Lower lobe of right lung (tissue), 2 donors: Measurements from ENCODE around the gene KCNT2. TPM values are rescaled to one million over a fixed set of nuclear protein-coding genes. Genes with fewer than 3 reads are reported as not detected.
"Not testable (repeated sequence)": the region's sequence is repeated elsewhere in the genome, so short reads cannot be mapped to it uniquely, and the experiment has no call there.

Experiments used
- ATAC-seq, 2 donors: fragments of 200-7000 bp; cut with Tn5 transposase; one replicate each; pipeline ENCODE4 v1.9.1; 2020 to 2022; ENCODE audit warnings: mild to moderate bottlenecking in 2 of 2, moderate library complexity in 2 of 2
- DNase-seq: peaks from one replicate; pipeline ENCODE4 v3.0.0-alpha.2; 2020
- H3K27ac ChIP-seq: fragments of 200-600 bp; one replicate; pipeline ENCODE4 v1.8.0; 2022
- H3K27me3 ChIP-seq: fragments of 200-600 bp; one replicate; pipeline ENCODE4 v1.8.0; 2022; ENCODE audit warnings: low read depth
- H3K36me3 ChIP-seq: fragments of 200-600 bp; one replicate; pipeline ENCODE4 v1.8.0; 2022; ENCODE audit warnings: mild to moderate bottlenecking
- H3K4me1 ChIP-seq: fragments of 200-600 bp; one replicate; pipeline ENCODE4 v1.8.0; 2022
- H3K4me3 ChIP-seq: fragments of 200-600 bp; one replicate; pipeline ENCODE4 v1.8.0; 2022; ENCODE audit warnings: mild to moderate bottlenecking
- H3K9me3 ChIP-seq: fragments of 200-600 bp; one replicate; pipeline ENCODE4 v1.8.0; 2022
- CTCF ChIP-seq: fragments of 200-600 bp; IDR thresholded peaks from one replicate; pipeline ENCODE4 v1.8.0; 2022; ENCODE audit warnings: antibody characterized with exemption, mild to moderate bottlenecking
- intact Hi-C: fragments of 100-400 bp; cut with DNase I; formaldehyde crosslinking; loops from one replicate; pipeline ENCODE4 v1.11.0; 2022
- total RNA-seq: library from RNA; stranded (reverse); fragmentation: NEBNext Ultra II Directional; extraction: Animal tissue kit (Norgen Biotek cat#: 25700); gene quantifications from one replicate; pipeline ENCODE4 v1.2.1, GENCODE V29; 2021
- donor health status: DM: no; HTN: yes; CAD: no; lungs with severe emphysema.

Gene KCNT2
- total RNA-seq, 1 donor from 2014 or later = 3.7 TPM

GRCh38 chr1:196651079-196651478 is 42.8 kb upstream of the KCNT2 start:
- H3K4me3 ChIP-seq = peak overlapping the region; percentile 35
- no peaks in the 10 kb centered on the region for H3K9me3 ChIP-seq
- DNase-seq (no peak), ATAC-seq (no peak)
- H3K4me1 ChIP-seq = no peaks in the 10 kb centered on the region
- H3K27me3 ChIP-seq = no peaks in the 10 kb centered on the region
- no peak for TF ChIP-seq CTCF
- H3K27ac ChIP-seq = no peak overlapping the region
- no peaks in the 10 kb centered on the region for H3K36me3 ChIP-seq
- intact Hi-C loops = no loop called here

GRCh38 chr1:196650403-196650802 is 42.2 kb upstream of the KCNT2 start:
- DNase-seq (no peak), ATAC-seq (peak in 1 of 2 donors; percentile 21)
- H3K4me1 ChIP-seq = no peaks in the 10 kb centered on the region
- no peaks in the 10 kb centered on the region for H3K9me3 ChIP-seq
- no peak overlapping the region for H3K4me3 ChIP-seq
- no peak overlapping the region for H3K27ac ChIP-seq
- intact Hi-C loops = no loop called here
- no peaks in the 10 kb centered on the region for H3K27me3 ChIP-seq
- no peaks in the 10 kb centered on the region for H3K36me3 ChIP-seq
- TF ChIP-seq CTCF = no peak

GRCh38 chr1:196649990-196650389 is 41.8 kb upstream of the KCNT2 start:
- Histone ChIP-seq H3K4me1 (no peaks in the 10 kb centered on the region), H3K9me3 (no peaks in the 10 kb centered on the region), H3K4me3 (no peak overlapping the region), H3K27ac (no peak overlapping the region), H3K27me3 (no peaks in the 10 kb centered on the region), H3K36me3 (no peaks in the 10 kb centered on the region)
- TF ChIP-seq CTCF = no peak
- DNase-seq (no peak), ATAC-seq (peak in 1 of 2 donors; percentile 38)
- intact Hi-C loops = no loop called here

GRCh38 chr1:196640976-196641375 is 32.7 kb upstream of the KCNT2 start:
- Histone ChIP-seq H3K4me1 (no peaks in the 10 kb centered on the region), H3K4me3 (no peak overlapping the region), H3K9me3 (no peaks in the 10 kb centered on the region), H3K36me3 (no peaks in the 10 kb centered on the region), H3K27ac (no peak overlapping the region), H3K27me3 (no peaks in the 10 kb centered on the region)
- DNase-seq (no peak), ATAC-seq (no peak)
- TF ChIP-seq CTCF = no peak
- intact Hi-C loops = no loop called here

- intact Hi-C loops, ATAC-seq: not testable (repeated sequence)
Measured at GRCh38 chr1:196639291-196639690, 31.1 kb upstream of the KCNT2 start.

GRCh38 chr1:196638466-196638865 is 30.2 kb upstream of the KCNT2 start:
- H3K4me1 ChIP-seq = no peaks in the 10 kb centered on the region
- ATAC-seq = no peak
- no peak overlapping the region for H3K27ac ChIP-seq
- no peak for TF ChIP-seq CTCF
- no peak overlapping the region for H3K4me3 ChIP-seq
- H3K9me3 ChIP-seq = no peaks in the 10 kb centered on the region
- no peaks in the 10 kb centered on the region for H3K36me3 ChIP-seq
- DNase-seq = no peak
- no peaks in the 10 kb centered on the region for H3K27me3 ChIP-seq
- intact Hi-C loops = no loop called here

More at GRCh38 chr1:196639291-196639690, 31.1 kb upstream of the KCNT2 start:
- not testable (repeated sequence) for H3K27ac ChIP-seq, DNase-seq, H3K27me3 ChIP-seq, H3K4me3 ChIP-seq, H3K9me3 ChIP-seq, H3K36me3 ChIP-seq, H3K4me1 ChIP-seq
